NOMO-1 treated with dmso at 0.1 percent for 144 hours (cell line): ENCODE measurements around the gene HMGXB3.

ENCODE experiments used
- DNase-seq: peaks from one replicate; lab custom pipeline; 2025; ENCODE audit not compliant: unreplicated experiment; lab: John Stamatoyannopoulos, UW

The HMGXB3 gene

DNA sequence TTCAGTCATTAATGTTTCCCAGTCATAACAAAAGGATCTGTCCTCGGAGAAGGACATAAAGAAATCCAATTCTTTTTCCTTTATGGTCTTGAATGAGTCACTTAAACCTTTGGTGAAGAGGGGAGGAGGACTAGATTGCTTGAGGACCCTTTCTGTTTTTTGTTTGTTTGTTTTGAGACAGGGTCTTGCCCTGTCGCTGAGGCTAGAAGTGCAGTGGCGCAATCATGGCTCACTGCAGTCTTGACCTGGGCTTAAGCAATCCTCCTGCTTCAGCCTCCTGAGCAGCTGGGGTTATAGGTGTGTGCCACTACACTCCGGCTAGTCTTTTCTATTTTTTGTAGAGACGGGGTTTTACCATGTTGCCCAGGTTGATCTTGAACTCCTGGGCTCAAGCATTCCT, 12.4 kb upstream of the HMGXB3 start:
- DNase-seq = no peak

DNA sequence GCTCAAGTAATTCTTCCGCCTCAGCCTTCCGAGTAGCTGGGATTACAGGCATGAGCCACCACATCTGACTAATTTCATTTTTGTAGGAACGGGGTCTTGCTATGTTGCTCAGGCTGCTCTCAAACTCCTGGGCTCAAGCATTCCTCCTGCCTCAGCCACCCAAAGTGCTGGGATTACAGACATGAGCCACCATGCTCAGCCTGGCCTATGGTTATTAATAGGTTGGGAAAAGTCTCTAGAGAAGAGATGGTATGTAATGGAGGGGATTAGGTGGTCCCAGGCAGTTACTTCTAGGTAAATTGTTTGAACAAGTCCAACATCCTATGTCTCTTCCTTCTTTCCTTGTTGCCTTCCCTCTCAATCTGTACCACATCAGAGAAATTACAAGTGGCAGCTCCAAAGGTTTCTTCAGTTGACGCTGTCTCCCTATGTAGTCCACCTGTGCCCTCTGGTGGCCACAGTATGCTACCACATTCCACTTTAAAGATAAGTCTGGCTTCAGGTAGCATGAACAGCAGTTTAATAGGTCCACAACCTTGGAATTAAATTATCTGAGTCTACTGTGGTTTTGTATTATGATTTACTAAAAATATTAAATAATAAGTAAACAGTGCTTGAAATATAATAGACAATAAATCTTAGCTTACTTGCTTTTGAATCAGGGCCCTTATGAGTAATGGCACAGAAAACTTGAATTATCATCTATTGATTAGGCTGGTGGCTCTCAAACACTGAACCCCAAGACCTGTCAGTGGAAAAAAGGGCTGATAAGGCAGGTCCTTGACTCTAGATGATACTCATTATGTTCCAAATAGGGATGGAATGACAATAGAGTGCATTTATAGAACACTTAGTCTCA, 9.8 kb upstream of the HMGXB3 start:
- DNase-seq = peak; percentile 17

DNA sequence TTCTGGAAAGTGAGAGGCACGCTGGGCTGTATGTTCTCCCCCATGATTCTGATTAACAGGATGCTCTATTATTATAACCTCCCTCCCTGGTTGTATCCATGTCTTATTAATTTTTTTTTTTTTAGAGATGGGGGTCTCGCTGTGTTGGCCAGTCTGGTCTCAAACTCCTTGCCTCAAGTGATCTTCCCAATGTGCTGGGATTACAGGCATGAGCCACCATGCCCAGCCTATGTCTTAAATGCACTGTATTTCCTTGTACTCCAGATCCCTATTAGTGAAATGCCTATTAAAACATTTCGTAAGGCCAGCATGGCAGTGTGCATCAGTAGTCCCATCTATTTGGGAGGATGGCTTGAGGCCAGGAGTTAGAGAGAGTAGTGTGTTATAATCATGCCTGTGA, 7.1 kb upstream of the HMGXB3 start:
- no peak for DNase-seq

DNA sequence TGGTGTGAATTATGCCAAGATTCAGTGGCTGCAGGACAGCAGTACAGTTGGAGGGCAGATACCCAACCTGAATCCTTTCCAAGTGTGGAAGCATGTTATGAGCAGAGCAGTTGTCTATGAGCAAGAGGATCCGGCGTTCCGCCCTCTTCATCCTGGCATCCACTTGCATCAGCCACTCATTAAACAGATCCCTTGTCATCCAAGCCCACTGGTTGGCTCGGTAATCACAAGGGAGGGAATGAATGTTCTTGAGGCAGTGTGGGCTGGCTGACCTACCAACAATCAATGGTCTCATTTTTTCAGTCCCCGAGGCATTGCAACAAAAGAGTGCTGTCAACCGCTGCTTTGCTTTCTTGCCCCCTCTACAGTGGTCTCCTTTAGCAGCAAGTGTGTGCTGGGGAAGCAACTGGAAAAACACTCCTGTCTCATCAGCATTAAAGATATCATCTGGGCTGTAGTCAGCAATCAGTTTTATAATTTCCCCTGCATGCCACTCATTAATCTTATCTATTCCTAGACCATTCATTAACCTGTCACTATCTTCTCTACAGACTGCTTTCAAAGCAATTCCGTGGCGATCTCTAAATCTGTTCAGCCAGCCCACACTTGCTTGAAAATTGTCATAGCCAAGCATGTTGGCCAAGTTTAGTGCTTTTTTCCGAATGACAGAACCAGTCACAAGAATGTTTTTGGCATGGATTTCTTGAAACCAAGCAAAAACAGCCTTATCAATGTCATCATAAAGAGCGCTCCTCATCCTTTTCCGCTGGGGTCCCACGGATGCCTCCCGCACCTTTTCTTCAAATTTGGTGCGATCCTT, 4.9 kb upstream of the HMGXB3 start:
- DNase-seq = no peak

DNA sequence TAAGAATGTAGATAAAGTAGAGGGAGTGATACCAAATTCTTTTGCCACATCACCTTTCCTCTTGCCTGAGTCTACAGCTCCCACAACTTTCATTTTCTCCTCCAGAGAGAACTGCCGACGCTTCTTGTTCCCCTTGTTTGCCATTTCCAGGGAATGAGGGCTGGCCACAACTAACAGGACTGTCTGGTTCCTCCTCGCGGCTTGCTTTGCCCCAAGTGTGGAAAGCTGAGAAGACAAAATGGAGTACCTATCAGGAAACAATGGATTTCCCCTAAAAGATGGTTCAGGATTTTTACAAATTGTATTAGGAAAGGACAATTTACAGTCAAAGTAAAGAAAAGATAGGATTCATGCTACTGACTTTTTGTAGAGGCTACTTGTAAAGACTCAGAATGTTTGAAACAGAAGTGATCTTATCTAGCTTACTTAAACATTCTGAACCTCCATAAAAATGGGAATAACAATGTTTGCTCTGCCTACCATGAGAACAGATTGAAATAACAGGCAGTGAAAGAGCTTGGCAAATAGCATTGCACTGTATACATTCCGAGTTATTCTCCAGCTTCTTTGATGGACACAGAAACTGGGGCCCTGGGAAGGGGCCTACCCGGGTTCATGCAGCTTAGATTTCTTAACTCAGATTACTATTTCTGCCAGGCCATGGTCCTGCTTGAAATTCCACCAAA, 4.2 kb upstream of the HMGXB3 start:
- no peak for DNase-seq

DNA sequence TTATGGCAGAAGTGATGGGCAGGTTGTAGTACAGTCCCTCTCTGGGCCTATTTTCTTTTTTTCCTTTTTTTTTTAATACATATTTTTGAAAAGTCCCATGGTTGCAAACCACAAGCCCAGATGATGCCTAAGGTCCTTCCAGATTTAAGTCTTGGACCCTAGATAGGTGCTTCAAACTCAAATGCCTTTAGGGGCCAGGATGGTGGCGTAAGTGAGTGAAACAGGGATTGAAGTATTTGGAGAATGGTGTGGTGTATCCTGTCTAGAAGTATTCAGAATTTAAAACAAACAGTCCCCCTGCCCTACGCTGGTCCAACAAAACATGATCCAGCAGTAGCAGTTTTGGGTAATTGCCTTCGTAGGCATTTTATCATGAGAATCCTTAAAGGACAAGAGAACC, 2.3 kb upstream of the HMGXB3 start:
- no peak for DNase-seq

DNA sequence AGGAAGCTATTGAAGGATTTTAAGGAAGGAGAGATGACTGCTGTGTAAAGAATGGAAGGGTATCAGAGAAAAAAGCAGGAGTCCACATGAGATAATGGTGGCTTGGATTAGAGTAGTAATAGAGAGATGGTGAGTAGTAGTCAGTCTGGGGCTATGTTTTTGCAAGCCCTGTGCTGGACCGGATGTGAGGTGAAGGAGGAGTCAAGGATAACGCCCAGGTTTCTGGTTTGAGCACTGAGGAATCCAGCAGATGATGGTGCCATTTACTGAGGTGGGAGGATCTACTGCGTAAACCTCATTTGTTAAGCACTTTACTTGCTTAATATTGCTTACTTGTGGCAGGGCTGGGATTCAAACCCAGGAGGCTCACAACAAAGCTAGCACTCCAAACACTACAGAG, 1.2 kb upstream of the HMGXB3 start:
- DNase-seq = no peak

DNA sequence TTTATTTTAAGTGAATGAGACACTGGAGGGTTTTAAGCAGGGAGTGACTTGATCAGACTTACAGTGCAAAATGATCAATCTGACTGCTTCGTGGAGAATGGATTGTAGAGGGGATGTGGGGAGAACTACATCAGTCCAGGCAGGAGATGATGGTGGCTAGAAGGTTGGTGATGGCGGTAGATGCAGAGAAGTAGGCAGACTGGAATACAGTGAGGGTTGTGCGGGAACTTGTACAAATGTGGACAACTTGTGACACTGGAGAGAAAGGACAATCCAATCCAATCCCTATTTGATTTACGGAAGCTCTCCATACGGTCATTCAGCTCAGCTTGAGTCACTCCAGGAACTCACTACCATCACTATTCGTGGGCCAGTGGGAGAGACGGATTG, 678 bp upstream of the HMGXB3 start:
- no peak for DNase-seq

DNA sequence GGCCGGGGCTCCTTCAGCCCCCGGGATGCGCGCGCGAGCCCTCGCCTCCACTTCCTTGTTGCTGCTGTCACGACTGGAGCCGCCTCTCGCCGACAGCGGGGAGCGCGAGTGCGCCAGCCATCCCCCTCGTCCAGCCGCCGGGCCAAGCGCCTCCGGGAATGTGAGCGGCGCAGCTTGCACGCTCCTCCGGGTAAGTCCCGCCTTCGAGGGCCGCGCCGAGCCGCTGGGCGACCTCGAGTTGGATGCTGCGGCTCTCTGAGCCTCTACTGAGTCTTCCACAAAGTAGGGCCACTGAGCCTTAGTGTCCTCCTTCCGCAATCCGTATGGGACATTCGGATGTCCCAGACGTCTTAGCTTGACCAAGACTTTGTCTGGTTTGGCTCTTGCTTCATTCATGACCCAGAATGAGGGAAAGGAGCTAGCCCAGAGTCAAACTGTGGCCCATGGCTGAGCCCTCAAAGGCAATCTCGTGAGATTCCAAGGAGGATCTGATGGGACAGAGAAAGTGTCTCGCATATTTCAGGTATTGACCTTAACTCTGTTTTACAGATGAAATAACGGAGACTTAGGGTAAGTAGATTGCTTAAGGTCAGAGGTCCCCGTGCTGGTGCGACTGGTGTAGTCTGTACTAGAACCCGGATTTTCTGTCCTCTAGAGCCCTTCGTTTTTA, 586 bp downstream of the HMGXB3 start:
- DNase-seq = no peak

DNA sequence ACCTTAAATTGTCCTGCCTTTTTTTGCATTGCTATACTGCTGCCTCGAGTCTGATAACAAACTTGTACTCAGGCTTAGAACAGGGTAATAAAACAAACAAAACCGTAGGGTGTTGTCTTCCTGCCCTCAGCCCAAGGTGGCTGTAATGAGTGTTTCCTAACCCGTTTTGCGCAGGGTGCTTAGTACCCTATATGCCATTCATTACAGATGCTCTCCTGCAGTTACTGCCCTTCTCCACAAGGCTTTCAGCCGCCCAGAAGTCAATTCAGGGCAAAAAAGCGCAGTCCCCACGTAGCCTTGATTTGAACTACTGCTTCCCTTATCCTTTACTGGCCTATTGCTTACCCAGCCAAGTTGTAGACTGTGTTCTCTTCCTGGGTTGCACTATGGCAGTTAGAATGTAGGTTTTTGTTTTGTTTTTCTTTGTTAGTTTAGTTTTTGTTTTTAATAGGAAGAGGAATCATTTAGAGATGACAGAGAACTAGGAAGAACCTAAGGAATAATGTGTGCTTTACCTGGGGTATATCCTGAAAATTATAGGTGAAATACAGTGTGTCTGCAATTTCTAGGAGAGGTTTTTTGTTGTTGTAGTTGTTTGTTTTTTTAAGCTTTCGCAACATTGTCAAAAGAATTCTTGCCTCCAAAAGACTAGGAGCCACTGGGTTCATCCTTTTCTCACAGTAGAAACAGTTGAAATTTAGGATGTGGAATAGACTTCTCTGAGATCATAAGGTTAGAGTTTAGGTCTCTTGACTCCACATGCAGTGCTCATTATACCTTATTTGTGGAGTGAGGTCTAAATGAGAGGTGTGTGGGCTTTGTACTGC, 1.3 kb downstream of the HMGXB3 start:
- DNase-seq = peak; percentile 84

DNA sequence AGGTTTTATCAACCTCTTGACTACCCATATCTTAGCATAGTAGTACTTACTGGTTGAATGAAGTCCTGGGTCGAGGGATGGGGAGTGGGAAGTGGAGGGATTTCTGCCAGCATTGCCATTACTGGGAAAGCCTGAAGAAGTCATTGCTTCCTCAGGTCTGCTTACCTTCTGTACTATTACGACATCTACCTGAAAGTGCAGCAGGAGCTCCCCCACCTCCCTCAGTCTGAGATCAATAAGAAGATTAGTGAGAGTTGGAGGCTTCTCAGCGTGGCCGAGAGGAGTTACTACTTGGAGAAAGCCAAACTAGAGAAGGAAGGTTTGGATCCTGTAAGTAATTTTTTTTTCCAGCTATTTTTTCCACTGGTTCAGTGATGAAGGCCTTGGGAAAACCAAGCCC, 5.8 kb downstream of the HMGXB3 start:
- DNase-seq = no peak

DNA sequence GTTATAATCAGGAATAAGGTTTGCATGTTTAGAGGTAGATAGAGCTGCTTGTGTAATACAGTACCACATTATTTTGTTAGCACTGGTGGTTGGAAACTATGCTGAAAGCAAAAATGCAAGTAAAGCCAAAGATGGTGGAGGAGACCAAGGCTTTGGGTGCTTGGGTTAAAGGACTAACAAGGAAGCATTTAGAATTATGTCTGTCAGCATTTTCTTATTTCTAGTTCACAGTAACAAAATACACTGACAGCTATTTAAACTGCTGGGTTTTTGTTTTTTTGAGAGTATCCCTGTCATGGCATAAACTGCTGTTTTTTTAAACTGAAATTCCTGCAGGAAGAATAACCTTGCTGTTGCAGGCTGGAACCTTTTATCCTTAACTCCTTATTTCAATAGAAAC, 6.5 kb downstream of the HMGXB3 start:
- DNase-seq = no peak

DNA sequence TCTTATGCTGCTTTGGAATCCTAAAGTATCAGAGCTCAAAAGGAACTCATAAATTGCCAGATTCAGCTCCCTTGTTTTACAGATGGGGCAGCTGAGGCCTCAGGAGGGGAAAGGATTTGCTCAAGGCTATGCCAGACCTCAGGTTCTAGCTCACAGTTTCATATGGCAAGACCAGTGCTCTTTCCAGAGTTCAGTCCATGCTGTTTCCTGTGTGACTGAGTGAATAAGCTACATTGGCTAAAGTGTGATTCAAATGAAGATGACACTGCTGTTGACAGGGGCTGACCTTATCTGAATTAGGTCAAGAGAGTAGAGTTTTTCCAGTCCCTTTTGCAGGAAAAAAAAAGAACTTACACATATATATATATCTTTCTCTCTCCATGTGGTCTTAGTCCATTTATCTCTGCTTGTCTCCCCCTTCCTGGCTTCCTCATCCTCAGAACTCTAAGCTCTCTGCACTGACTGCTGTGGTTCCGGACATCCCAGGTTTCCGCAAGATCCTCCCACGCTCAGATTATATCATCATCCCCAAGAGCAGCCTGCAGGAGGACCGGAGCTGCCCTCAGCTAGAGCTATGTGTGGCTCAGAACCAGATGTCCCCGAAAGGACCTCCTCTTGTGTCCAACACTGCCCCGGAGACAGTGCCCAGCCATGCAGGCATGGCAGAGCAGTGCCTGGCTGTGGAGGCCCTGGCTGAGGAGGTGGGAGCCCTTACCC, 9.3 kb downstream of the HMGXB3 start:
- DNase-seq = no peak

DNA sequence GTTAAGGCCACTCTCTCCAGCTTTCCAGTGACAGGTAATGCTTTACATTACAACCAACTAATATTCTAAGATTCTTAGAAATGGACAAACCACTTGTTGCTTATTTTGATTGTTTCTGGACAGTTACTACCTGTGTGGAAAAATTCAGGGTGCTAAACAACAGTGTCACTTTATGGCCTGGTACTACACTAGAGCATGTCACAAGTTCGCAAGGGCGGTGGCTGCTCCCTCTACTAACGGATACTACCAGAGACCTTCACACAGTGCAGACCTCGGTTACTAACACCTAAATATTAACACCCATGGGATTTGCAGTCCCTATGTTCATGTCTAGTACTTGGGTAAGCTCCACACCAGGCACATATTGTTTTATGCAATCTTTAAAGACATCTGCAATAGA, 13.4 kb downstream of the HMGXB3 start:
- no peak for DNase-seq

DNA sequence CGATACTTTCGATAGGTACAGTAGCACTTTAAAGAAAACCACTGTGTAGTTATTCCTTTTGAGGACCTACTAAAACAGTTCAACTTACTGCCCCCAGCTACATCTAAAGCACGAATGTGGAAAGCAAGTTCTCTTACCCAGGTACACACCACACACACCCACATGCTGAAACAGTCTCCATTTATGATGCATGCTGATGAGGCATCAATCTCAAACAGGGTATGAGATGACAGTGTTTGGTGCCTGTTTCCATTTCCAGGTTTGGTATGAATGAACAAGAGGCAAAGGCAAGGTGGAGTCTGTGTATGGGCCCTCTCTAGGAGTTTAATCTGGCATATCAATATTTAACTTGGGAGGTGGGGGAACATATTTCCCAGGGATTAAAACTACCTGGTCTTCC, 13.9 kb downstream of the HMGXB3 start:
- no peak for DNase-seq

DNA sequence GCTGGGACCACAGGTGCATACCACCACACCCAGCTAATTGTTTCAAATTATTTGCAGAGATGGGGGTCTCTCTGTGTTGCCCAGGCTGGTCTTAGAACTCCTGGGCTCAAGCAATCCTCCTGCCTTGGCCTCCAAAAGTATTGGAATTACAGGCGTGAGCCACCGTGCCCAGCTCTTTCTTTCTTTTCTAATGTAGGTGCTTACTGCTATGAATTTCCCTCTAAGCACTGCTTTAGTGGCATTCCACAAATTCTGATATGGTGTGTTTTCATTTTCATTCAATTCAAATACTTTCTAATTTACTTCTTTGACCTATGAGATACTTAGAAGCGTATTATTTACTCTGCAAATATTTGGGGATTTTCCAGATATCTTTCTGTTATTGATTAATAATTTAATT, 14.9 kb downstream of the HMGXB3 start:
- no peak for DNase-seq

DNA sequence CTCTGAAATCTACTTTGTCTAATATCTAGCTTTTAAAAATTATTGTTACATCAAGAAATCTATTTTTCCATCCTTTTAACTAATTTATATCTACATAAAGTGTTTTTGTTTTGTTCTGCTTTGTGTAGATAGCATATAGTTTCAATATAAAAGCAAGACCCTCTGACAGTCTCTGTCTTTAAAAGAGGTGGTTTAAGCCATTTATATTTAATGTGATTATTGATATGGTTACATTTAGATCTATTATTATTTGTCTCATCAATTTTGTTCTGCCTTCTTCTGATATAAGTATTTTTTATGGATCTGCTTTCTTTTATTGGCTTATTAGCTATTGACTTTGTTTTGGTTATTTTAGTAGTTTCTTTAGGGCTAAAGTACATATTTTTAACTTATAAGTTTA, 16.0 kb downstream of the HMGXB3 start:
- DNase-seq = no peak

DNA sequence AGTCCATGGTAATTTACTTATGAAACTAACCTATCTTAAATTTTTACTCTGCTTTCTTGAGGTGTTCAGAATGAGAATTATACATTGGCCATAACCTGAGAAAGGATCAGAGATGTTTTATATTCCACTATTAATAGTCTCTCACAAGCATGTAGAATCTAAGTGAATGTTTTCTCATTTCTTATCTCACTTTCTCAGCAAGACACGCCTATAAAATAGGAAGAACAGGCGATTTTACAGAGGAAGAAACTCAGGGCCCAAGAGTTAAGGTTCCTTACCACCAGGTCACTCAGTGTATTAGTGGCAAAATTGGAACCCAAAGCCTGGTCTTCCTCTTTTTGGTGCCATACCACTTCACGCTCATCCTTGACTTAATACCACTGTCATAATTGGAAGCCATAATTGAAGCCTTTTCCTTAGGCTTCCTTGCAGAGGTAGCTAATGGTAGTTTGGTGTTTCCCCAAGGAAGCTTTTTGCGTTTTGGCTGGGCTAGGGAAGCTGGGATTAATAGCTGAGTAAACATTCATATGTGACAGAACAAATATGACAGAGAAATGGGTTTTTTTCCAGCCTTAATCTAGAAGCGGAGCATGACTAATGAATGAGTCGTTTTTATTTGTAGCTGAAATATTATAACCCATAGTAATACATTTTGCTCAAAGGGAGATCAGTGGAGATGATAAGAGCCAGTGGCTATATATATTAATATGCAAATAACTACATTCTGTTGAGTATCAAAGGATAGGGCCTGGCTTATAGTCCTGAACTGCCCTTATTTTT, 16.9 kb downstream of the HMGXB3 start:
- DNase-seq = no peak

DNA sequence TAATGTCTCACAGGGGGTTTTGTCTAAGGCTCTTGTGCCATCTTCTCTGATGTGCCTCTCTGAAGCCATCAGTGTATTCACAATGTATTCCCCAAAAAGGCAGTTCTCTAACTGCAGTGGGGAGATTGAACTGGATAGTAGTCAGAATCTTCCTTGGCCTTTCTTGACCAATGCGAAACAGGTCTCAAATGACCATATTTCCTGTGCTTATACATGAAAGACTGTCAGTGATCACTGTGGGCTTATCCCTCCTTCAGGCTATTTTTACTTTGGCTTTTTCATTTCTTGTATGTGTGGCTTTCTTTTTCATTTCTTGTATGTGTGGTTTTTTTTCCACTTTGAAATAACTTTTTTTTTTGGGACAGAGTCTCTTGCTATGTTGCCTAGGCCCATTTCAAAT, 19.7 kb downstream of the HMGXB3 start:
- no peak for DNase-seq
